Sigmoid colon (tissue), 7 donors: Measurements from ENCODE around the gene WNT9A. TPM values are rescaled to one million over a fixed set of nuclear protein-coding genes. Genes with fewer than 3 reads are reported as not detected.
A peak's percentile ranks its signal among the peaks of the same experiment; 100 is the strongest.

Experiments used
- DNase-seq: peaks from one replicate; pipeline ENCODE4 v3.0.0-alpha.2; 2019
- H3K27ac ChIP-seq, 4 donors: fragments of 200-600 bp; sonication (generic); one replicate each; pipeline ENCODE4 v1.5.1; 2016 to 2019; ENCODE audit warnings: mild to moderate bottlenecking in 1 of 4
- H3K27me3 ChIP-seq, 3 donors: fragments of 200-600 bp; sonication (generic); one replicate each; pipeline ENCODE4 v1.5.1; 2019; ENCODE audit warnings: mild to moderate bottlenecking in 1 of 3
- H3K36me3 ChIP-seq, 4 donors: fragments of 200-600 bp; sonication (generic); one replicate each; pipeline ENCODE4 v1.5.1; 2016 to 2019
- H3K4me1 ChIP-seq, 4 donors: fragments of 200-600 bp; sonication (generic); one replicate each; pipeline ENCODE4 v1.5.1; 2017 to 2019
- H3K4me3 ChIP-seq, 4 donors: fragments of 200-600 bp; sonication (generic); one replicate each; pipeline ENCODE4 v1.5.1; 2017 to 2019; ENCODE audit warnings: mild to moderate bottlenecking in 2 of 4, moderate library complexity in 1 of 4
- H3K9me3 ChIP-seq, 4 donors: fragments of 200-600 bp in 3 of 4; sonication (generic) in 3 of 4; one replicate each; pipeline versions ENCODE4 v1.5.1 to v1.6.1; 2013 to 2019
- CTCF ChIP-seq, 4 experiments: fragments of 450-650 bp in 3 of 4; fragments of 200-600 bp in 1 of 4; IDR thresholded peaks; one replicate each; pipeline ENCODE4 v1.5.1; 2016 to 2019; ENCODE audit warnings: antibody characterized with exemption in 4 of 4, mild to moderate bottlenecking in 3 of 4, moderate library complexity in 2 of 4
- EP300 ChIP-seq, 4 donors: sonication (generic); formaldehyde crosslinking; IDR thresholded peaks; one replicate each; pipeline ENCODE4 v1.6.1; 2017; ENCODE audit warnings: antibody characterized with exemption in 4 of 4
- POLR2A ChIP-seq, 2 donors: fragments of 450-650 bp; IDR thresholded peaks; one replicate each; pipeline ENCODE4 v1.6.1; 2016; ENCODE audit warnings: antibody characterized with exemption in 2 of 2, mild to moderate bottlenecking in 2 of 2, moderate library complexity in 2 of 2
- POLR2AphosphoS5 ChIP-seq, 4 donors: sonication (generic); formaldehyde crosslinking; IDR thresholded peaks; one replicate each; pipeline ENCODE4 v1.6.1; 2017; ENCODE audit warnings: antibody characterized with exemption in 4 of 4
- WGBS, 2 donors: extraction: QIAGEN DNeasy Blood & Tissue Kit; methylation state at CpG; one replicate each; pipeline ENCODE4 v1.1.7; 2013; 5-methylcytosine and 5-hydroxymethylcytosine counted together
- intact Hi-C: fragments of 100-400 bp; cut with DNase I; formaldehyde crosslinking; loops from one replicate; pipeline ENCODE4 v1.15.1; 2023
- polyA plus RNA-seq, 3 donors: library from polyadenylated mRNA; stranded (reverse); fragments of 200-250 nt; gene quantifications; one replicate each; pipeline ENCODE4 v1.2.3, GENCODE V29; 2013
- total RNA-seq, 4 donors: library from RNA; depleted of rRNA; stranded (reverse); fragments of >200 nt; gene quantifications; one replicate each; pipeline ENCODE4 v1.1.0, GENCODE V29; 2016
- donor health status: healthy with polysubstance abuse.
- donor health status: Bipolar disorder and iron deficiency.
- donor health status: healthy.

Gene WNT9A
- total and polyA plus RNA-seq, 7 donors = 0.23 to 25.5 (median 6.4) TPM

GRCh38 chr1:227885648-227886502 is 61.9 kb downstream of the WNT9A start:
- H3K9me3 ChIP-seq = no peaks in the 10 kb centered on the region
- H3K27ac ChIP-seq = peak overlapping the region; percentile 91 to 99 (median 96)
- WGBS, 2 donors = 44 to 57% methylated on average over 14 of the region's 14 CpGs
- intact Hi-C loops = loop anchor here (5.0 to 10.0 kb wide), 3 partner anchors 196 to 321 kb away; partner anchors contain the start of genes ARF1, IBA57 and ZNF678
- H3K4me1 ChIP-seq = peaks cover 0 to 33% (median 22%) of the 10 kb centered on the region in 4 donors
- no peaks in the 10 kb centered on the region for H3K27me3 ChIP-seq
- no peaks in the 10 kb centered on the region for H3K36me3 ChIP-seq
- peak; percentile 90 for DNase-seq
- H3K4me3 ChIP-seq = peak overlapping the region in 3 of 4 donors; percentile 60 to 72 (median 64)
- no peak for TF ChIP-seq CTCF (IDR thresholded peaks at IDR 0.05)
- peak in 1 of 4 donors; percentile 9 for TF ChIP-seq POLR2AphosphoS5 (IDR thresholded peaks at IDR 0.05)
- TF ChIP-seq EP300 (IDR thresholded peaks at IDR 0.05) = no peak
- TF ChIP-seq POLR2A (IDR thresholded peaks at IDR 0.05) = no peak

- H3K27me3 ChIP-seq = no peaks in the 10 kb centered on the region
- no peaks in the 10 kb centered on the region for H3K9me3 ChIP-seq
- H3K27ac ChIP-seq = peak overlapping the region; percentile 91 to 99 (median 96)
- intact Hi-C loops = loop anchor here (5.0 to 10.0 kb wide), 3 partner anchors 197 to 320 kb away; partner anchors contain the start of genes ARF1, IBA57 and ZNF678
- H3K4me3 ChIP-seq = no peak overlapping the region
- H3K4me1 ChIP-seq = peaks cover 0 to 33% (median 22%) of the 10 kb centered on the region in 4 donors
- TF ChIP-seq POLR2AphosphoS5 (IDR thresholded peaks at IDR 0.05) (no peak), EP300 (IDR thresholded peaks at IDR 0.05) (no peak), POLR2A (IDR thresholded peaks at IDR 0.05) (no peak), CTCF (IDR thresholded peaks at IDR 0.05) (no peak)
- no peaks in the 10 kb centered on the region for H3K36me3 ChIP-seq
- peak; percentile 70 for DNase-seq
- WGBS, 2 donors = 61 to 77% methylated on average over 8 of the region's 8 CpGs
These were observed 62.5 kb downstream of the WNT9A start for GRCh38 chr1:227885135-227885647.

GRCh38 chr1:227884370-227885134 is 63.2 kb downstream of the WNT9A start:
- no peaks in the 10 kb centered on the region for H3K36me3 ChIP-seq
- TF ChIP-seq CTCF (IDR thresholded peaks at IDR 0.05) = no peak
- no peak for TF ChIP-seq EP300 (IDR thresholded peaks at IDR 0.05)
- TF ChIP-seq POLR2A (IDR thresholded peaks at IDR 0.05) = no peak
- no peak for TF ChIP-seq POLR2AphosphoS5 (IDR thresholded peaks at IDR 0.05)
- H3K27ac ChIP-seq = no peak overlapping the region
- intact Hi-C loops = loop anchor here (5.0 to 10.0 kb wide), 3 partner anchors 198 to 320 kb away; partner anchors contain the start of genes ARF1, IBA57 and ZNF678
- 77 to 90% methylated on average over 15 of the region's 15 CpGs for WGBS, 2 donors
- no peaks in the 10 kb centered on the region for H3K9me3 ChIP-seq
- peak; percentile 65 for DNase-seq
- H3K4me3 ChIP-seq = no peak overlapping the region
- no peaks in the 10 kb centered on the region for H3K27me3 ChIP-seq
- peaks cover 0 to 33% (median 22%) of the 10 kb centered on the region in 4 donors for H3K4me1 ChIP-seq

GRCh38 chr1:227883641-227884301 is 64.0 kb downstream of the WNT9A start:
- Histone ChIP-seq H3K4me3 (no peak overlapping the region), H3K27me3 (no peaks in the 10 kb centered on the region), H3K4me1 (peaks cover 0 to 33% (median 22%) of the 10 kb centered on the region in 4 donors), H3K36me3 (no peaks in the 10 kb centered on the region), H3K27ac (no peak overlapping the region), H3K9me3 (no peaks in the 10 kb centered on the region)
- intact Hi-C loops = loop anchor here (10.0 kb wide), 2 partner anchors 281 to 319 kb away; partner anchors contain the start of genes IBA57 and ZNF678
- TF ChIP-seq POLR2AphosphoS5 (IDR thresholded peaks at IDR 0.05) = no peak
- no peak for TF ChIP-seq CTCF (IDR thresholded peaks at IDR 0.05)
- no peak for TF ChIP-seq EP300 (IDR thresholded peaks at IDR 0.05)
- no peak for TF ChIP-seq POLR2A (IDR thresholded peaks at IDR 0.05)
- DNase-seq = peak; percentile 55
- WGBS, 2 donors = 85 to 95% methylated on average over 15 of the region's 15 CpGs
